Measurements from ENCODE around the gene CHD3. TPM values are rescaled to one million over a fixed set of nuclear protein-coding genes. Genes with fewer than 3 reads are reported as not detected.
"Not testable (repeated sequence)": the region's sequence is repeated elsewhere in the genome, so short reads cannot be mapped to it uniquely, and the experiment has no call there.

The CHD3 gene
- total and polyA plus RNA-seq, 2 donors (not counting 3 experiments of a cell fraction or from before 2014, with no cell fraction given) = 102 to 185 TPM

DNA sequence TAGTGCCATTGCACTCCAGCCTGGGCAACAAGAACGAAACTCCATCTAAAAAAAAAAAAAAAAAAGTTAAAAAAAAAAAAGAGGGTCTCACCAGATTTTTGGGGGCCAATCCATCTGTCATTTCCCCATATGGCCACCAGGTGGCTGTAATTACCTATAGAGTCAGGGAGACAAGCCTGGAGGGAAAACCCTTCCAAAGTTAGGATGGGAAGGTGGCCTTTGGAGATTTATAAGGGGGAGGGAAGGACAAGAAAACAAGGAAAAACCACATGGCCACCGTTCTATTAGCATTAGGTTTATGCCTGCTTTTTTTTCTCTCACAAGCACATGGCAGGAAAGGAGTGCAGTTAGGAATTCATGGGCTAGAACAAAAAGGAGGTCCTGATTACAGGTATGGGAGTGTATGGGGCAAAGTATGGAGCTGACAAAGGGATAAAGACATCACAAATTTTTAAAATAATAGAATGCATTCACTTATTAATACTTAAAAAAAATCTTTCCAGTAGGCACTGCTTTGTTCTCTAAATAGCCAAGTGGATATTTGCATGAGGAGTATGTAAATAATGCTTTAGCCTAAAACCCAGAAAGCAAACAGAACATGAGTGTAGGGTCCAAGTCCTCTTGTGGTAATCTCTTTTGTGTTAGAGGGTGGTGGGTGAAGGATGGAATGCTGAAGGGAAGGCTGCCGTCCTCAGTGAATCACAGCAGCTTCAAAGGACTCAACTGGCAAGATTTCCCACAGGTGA is 25.7 kb upstream of the CHD3 start:
- Histone ChIP-seq H3K79me2 (ENCODE audit: control insufficient read depth, insufficient read depth, low read length) (no peaks in the 10 kb centered on the region), H3K4me1 (ENCODE audit: control insufficient read depth, extremely low read depth, insufficient read depth, low read length) (peaks cover 15% of the 10 kb centered on the region), H3K4me2 (ENCODE audit: insufficient read depth, low read length) (no peak overlapping the region), H4K20me1 (replicated peaks; ENCODE audit: control insufficient read depth, extremely low read depth, insufficient read depth, low read length) (peaks cover 2% of the 10 kb centered on the region), H3K27me3 (ENCODE audit: control insufficient read depth in 2 of 2, insufficient read depth in 2 of 2, low read length in 2 of 2) (no peaks in the 10 kb centered on the region), H3K4me3 (replicated peaks in 1 of 3; ENCODE audit: insufficient read depth in 1 of 3, low read depth in 1 of 3, low read length in 3 of 3) (no peak overlapping the region), H3K9me1 (replicated peaks; ENCODE audit: control insufficient read depth, extremely low read depth, insufficient read depth, low read length) (no peaks in the 10 kb centered on the region), H3K9ac (replicated peaks; ENCODE audit: extremely low read depth, insufficient read depth, low read length) (no peak overlapping the region), H2AFZ (ENCODE audit: low read depth, low read length) (no peak overlapping the region), H3K36me3 (ENCODE audit: control insufficient read depth in 2 of 2, extremely low read depth in 1 of 2, insufficient read depth in 2 of 2, low read length in 2 of 2) (no peaks in the 10 kb centered on the region), H3K9me3 (replicated peaks; ENCODE audit: control insufficient read depth, insufficient read depth, low read length) (no peaks in the 10 kb centered on the region), H3K27ac (ENCODE audit: insufficient read depth, low read depth, low read length) (no peak overlapping the region)
- no TSS peak for BruUV-seq (replicated peaks)
- intact Hi-C loops (cut with micrococcal nuclease) = loop anchor here (1.0 kb wide), 5 partner anchors 24 to 194 kb away; no protein-coding TSS in a partner anchor
- TF ChIP-seq, protein P1, sequence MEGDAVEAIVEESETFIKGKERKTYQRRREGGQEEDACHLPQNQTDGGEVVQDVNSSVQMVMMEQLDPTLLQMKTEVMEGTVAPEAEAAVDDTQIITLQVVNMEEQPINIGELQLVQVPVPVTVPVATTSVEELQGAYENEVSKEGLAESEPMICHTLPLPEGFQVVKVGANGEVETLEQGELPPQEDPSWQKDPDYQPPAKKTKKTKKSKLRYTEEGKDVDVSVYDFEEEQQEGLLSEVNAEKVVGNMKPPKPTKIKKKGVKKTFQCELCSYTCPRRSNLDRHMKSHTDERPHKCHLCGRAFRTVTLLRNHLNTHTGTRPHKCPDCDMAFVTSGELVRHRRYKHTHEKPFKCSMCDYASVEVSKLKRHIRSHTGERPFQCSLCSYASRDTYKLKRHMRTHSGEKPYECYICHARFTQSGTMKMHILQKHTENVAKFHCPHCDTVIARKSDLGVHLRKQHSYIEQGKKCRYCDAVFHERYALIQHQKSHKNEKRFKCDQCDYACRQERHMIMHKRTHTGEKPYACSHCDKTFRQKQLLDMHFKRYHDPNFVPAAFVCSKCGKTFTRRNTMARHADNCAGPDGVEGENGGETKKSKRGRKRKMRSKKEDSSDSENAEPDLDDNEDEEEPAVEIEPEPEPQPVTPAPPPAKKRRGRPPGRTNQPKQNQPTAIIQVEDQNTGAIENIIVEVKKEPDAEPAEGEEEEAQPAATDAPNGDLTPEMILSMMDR (IDR thresholded peaks at IDR 0.05; ENCODE audit: extremely low read depth in 1 of 2, insufficient read depth in 1 of 2, low read depth in 1 of 2, low read length in 2 of 2) = peak; percentile 46 to 63
- TF ChIP-seq POLR2A (IDR thresholded peaks at IDR 0.05; ENCODE audit: low read depth, low read length) = no peak
- peak; percentile 57 for DNase-seq (ENCODE audit: low read depth, low spot score)
- POLR2A ChIA-PET = no interaction called here
- dilution Hi-C loops (cut with MboI; ENCODE audit: extremely low pct_ligation_motif_present, low sequenced_read_pairs) = no loop called here
- CTCF ChIA-PET = interaction anchor here (0.7 to 5.2 kb wide), 25 partner anchors 10 to 833 kb away, joined by 3 to 58 read pairs (median 4); partner anchors contain the start of gene KDM6B
- FAIRE-seq = no peak

DNA sequence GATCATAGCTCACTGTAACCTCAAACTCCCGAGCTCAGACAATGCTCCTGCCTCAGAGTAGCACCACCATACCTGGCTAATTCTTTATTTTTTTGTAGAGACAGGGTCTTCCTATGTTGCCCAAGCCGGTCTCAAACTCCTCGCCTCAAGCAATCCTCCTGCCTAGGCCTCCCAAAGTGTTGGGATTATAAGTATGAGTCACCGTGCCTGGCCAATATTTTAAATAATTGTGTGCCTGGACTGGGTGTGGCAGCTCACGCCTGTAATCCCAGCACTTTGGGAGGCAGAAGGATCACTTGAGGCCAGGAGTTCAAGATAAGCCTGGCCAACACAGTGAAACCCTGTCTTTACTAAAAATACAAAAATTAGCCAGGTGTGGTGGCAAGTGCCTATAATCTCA is 24.2 kb upstream of the CHD3 start:
- H2AFZ ChIP-seq (ENCODE audit: low read depth, low read length); H3K9me1 ChIP-seq (replicated peaks; ENCODE audit: control insufficient read depth, extremely low read depth, insufficient read depth, low read length); FAIRE-seq; POLR2A ChIA-PET; H3K27ac ChIP-seq (ENCODE audit: insufficient read depth, low read depth, low read length); intact Hi-C loops (cut with micrococcal nuclease); H3K27me3 ChIP-seq (ENCODE audit: control insufficient read depth in 2 of 2, insufficient read depth in 2 of 2, low read length in 2 of 2); BruUV-seq (replicated peaks); H3K9me3 ChIP-seq (replicated peaks; ENCODE audit: control insufficient read depth, insufficient read depth, low read length); H3K9ac ChIP-seq (replicated peaks; ENCODE audit: extremely low read depth, insufficient read depth, low read length); H3K36me3 ChIP-seq (ENCODE audit: control insufficient read depth in 2 of 2, extremely low read depth in 1 of 2, insufficient read depth in 2 of 2, low read length in 2 of 2); H3K79me2 ChIP-seq (ENCODE audit: control insufficient read depth, insufficient read depth, low read length); dilution Hi-C loops (cut with MboI; ENCODE audit: extremely low pct_ligation_motif_present, low sequenced_read_pairs); H4K20me1 ChIP-seq (replicated peaks; ENCODE audit: control insufficient read depth, extremely low read depth, insufficient read depth, low read length); H3K4me3 ChIP-seq (replicated peaks in 1 of 3; ENCODE audit: insufficient read depth in 1 of 3, low read depth in 1 of 3, low read length in 3 of 3); DNase-seq (ENCODE audit: low read depth, low spot score); H3K4me1 ChIP-seq (ENCODE audit: control insufficient read depth, extremely low read depth, insufficient read depth, low read length); H3K4me2 ChIP-seq (ENCODE audit: insufficient read depth, low read length): not testable (repeated sequence)
- CTCF ChIA-PET = interaction anchor here (0.6 to 5.2 kb wide), 14 partner anchors 25 to 193 kb away, joined by 3 to 58 read pairs (median 4); partner anchors contain the start of genes CHD3 and RNF227
